Superior temporal gyrus (tissue), 1 donor: Measurements from ENCODE around the gene TIMM22.
"Not testable (repeated sequence)": the region's sequence is repeated elsewhere in the genome, so short reads cannot be mapped to it uniquely, and the experiment has no call there.

Source experiments
- DNase-seq: peaks from one replicate; pipeline ENCODE4 v3.0.0-alpha.2; 2016; ENCODE audit errors: extremely low spot score

TIMM22 gene

DNA sequence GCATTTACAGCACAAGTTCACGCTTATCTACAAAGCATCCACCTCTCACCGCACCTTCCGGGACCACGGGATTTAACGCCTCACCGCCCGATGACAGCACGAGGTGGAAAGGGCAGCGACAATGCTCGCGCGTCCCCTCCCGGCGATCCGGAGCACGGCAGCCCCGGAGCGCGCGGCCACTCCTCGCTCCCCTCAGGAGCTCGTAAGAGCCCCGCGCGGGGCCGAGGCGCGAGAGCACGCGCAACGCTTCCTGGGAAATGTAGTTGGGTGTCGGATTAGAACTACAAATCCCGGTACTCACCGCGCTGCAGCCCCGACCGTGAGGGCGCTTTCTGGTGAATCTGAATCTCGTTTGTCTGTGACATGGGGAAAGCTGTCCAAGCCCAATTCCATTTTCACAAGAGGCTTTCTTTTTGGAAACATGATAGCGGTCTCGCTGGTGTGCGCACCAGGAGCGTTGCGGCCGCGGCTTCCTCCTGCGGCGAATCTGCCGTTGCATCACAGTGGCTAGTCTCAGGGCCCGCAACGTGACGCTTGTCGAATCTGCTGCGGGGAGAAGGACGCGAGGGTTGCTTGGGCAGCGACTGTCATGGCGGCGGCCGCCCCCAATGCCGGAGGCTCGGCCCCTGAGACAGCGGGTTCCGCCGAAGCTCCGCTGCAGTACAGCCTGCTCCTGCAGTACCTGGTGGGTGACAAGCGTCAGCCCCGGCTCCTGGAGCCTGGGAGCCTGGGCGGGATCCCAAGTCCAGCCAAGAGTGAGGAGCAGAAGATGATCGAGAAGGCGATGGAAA is at the start of gene TIMM22:
Gene TIMM22 (plus strand): TSS at position 576 of the 791 bp plus-strand sequence. CDS start 14 bp downstream, at position 590.
- peak; percentile 97 for DNase-seq

DNA sequence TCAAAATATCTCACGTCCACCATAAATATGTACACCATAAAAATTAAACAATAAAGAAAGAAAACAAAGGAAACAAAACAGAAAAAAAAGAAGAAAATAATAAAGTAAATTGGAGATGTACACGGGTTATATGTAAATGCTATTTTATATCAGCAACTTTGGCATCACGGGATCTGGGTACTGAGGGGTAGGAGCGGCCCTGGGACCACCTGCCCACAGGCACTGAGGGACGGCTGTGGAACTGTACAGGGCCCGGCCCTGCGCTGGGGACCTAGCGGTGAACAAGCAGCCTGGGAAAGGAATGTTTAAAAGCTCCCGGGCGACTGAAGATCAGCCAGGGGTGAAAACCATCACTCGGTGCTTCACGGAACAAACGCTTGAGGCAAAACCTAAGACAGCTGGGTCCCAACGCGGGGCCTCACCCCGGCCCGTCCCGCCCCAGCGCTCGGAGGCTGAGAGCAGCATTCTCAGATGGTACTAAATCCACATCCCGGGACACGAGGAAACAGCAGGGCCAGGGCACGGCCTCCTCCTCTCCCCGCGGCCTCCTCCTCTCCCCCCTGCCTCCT is 48.6 kb upstream of the TIMM22 start:
- DNase-seq = no peak

DNA sequence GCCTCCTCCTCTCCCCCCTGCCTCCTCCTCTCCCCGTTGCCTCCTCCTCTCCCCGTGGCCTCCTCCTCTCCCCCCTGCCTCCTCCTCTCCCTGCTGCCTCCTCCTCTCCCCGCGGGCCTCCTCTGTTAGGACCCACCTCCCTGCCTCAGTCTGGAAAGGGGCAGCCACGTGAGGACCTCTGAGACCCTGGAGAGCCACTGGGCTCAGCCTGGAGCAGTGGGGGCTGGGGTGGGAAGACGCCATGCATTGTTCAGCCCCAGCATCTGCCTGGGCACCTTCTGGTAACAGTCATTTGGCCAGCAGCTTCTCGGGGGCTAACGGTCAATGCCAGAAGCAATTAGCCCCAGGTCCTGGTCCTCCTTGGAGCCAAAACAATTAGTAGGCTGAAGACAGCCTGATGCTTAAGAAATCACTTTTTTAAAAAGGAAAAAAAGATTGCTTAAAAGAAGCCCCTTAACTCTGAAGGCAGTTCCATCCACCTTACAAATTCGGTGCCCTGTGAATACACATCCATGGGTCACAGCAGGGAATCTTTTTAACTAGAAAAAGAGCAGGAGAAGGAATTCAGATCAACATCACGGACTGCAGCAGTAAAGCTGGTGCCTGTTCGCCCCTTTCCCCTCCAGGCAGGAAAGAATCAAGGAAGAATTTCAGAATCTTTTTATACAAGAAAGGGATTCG is 47.2 kb upstream of the TIMM22 start:
- DNase-seq = no peak

DNA sequence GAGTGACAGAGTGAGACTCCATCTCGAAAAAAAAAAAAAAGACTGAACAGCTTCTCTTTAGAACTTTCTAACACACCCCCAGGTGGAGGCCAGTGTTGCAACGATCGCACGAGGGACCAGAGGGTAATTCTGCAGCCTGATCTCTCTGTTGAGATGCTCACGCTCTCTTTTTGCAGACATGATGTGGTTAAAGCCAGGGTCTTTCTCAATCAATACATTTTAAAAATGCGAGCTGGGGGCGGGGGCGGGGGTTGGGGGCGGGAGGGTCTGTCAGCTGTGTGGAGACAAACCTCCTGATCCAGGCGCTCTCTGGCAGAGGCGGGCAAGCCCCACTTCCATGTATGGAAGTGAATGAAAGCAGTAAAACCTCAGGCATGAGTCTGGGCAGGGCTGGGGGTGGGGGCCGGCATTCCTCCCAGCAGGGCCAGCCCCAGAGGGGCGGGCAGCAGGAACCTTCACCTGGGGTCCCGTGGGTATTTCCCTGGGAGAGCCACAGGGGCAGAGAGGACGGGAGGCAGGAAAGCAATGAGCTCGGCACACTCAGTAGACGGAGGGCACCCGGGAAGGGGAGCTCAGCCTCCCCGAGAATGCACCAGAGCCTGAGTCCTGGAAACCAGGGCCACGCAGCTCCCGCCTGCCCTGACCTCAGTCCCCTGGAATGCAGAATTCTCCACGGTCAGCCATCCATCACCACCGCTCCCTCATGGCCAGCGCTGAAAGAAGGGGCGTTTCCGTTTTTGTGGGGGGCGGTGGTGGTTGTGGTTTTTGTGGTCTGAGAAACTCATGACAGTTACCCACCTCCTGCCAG is 45.4 kb upstream of the TIMM22 start:
- DNase-seq = no peak

DNA sequence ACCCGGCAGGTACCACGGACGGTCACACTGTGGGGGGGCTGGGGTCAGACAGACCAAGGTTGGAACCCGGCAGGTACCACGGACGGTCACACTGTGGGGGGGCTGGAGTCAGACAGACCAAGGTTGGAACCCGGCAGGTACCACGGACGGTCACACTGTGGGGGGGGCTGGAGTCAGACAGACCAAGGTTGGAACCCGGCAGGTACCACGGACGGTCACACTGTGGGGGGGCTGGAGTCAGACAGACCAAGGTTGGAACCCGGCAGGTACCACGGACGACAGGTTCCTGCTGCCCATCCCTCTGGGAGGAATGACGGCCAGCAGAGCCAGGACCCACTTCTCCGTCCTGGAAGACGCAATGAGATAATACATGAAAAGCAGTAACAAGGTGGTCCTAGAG is 44.3 kb upstream of the TIMM22 start:
- DNase-seq = not testable (repeated sequence)

DNA sequence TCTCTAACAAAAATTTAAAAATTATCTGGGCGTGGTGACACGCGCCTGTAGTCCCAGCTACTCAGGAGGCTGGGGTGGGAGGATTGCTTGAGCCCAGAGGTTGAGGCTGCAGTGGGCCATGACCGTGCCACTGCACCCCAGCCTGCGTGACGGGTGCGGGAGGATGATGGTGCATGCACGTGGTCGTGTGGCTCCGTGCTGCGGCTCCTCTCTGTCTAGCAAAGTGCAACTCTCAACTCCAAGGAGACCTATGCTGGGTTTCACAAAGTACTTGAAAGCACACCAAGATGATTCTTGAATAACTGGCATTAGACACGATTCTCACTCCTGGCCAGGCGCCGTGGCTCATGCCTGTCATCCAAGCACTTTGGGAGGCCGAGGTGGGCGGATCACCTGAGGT is 43.2 kb upstream of the TIMM22 start:
- no peak for DNase-seq

DNA sequence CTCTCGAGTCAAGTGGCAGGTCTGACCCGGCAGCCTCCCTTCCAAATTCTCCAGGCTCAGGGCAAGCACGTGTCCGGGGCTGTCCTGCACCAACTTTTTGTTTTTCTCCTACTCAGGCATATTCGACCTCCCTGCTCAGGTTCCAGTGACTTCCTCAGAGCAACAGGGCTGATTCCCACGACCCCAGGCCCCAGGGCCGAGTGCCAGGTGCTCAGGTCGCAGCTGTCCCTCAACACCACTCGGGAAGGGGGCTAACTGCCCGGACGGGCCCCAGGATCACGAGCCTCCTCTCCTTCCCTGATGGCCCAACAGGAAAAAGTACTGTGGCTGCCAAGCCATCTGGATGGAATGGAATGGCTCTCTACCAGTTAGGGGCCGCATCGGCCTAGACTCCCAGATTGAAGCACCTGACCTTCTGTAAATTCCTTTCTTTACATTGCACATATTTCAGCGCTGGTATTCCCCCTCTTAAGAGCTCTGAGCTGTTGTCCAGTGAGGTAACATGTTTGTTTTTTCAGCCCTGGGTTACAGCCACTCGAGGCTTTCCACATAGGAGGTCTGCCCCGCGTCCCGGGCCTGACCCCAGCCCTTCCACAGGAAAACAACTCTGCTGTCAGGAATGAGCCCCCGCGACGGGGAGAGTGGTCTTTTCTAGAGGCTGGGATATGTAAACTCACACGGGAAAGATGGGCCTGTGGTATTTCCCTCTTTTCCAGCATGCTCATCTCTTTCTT is 42.3 kb upstream of the TIMM22 start:
- DNase-seq = no peak

DNA sequence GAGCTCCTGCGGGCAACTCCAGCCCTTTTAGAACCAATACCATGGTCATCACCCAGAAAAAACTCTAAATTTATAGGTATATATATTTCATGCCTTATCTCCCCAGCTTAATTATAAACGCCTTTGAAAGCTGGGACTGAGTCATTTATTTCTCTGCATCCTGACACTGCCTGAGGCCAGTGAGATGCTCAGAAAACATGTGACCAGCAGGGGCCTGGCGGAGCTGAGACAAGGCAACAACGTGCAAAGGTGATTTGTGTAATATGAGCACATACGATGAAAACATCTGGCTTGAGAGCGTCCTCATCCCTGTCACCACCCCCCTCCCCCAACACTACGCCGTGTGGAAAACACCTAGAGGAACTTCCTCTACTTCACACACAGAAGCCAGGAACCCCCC is 40.0 kb upstream of the TIMM22 start:
- no peak for DNase-seq

DNA sequence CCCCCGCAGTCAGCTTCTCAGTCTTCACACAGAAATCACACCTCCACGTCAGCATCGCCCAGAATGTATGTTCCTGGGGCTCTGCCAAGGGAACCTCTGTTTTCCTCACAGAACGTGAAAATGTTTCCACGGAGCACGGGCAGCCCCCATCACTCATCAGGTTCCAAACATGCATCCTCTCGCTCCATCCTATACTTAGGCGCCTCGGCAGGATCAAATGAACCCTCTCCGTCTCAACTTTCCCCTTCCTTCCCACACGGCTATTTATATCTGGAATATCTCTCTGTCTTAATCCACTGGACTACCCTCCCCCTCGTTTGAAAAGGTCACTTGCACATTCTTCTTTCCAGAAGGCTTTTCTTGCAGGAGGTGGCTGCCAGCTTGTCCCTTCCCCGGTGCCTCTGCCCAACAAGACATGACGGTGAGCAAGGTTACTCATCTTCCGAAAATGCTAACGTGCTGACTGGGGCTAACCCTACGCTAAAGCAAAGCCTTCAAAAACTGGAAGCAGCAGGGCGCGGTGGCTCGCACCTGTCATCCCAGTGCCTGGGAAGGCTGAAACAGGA is 39.0 kb upstream of the TIMM22 start:
- DNase-seq = no peak

DNA sequence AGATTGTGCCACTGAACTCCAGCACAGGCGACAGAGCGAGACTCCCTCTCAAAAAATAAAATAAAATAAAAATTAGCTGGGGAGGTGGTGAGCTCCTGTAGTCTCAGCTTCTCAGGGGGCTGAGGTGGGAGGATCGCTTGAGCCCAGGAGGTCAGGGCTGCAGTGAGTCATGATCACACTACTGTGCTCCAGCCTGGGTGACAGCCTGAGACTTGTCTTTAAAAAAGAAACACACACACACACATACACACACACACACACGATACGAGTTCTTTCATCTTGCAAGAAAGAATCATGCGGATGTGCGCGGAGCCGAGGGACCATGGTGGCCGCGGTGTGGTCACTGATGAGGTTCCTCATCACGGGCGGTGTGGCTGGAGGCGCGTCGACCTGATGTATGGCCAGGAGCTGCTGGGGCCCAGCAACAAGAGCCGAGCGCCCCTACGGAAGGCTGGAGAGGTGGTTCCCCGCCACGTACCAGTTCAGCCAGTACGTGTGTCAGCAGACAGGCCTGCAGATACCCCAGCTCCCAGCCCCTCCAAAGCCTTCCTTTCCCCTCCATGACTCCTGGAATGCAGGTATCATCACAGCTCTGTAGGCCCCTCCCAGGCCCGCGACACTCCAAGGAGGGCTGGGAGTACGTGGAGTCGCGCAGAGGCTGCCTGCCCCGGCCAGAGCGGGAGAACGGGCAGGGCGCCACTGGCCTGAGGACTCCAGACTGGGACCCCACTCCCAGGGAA is 38.0 kb upstream of the TIMM22 start:
- no peak for DNase-seq

DNA sequence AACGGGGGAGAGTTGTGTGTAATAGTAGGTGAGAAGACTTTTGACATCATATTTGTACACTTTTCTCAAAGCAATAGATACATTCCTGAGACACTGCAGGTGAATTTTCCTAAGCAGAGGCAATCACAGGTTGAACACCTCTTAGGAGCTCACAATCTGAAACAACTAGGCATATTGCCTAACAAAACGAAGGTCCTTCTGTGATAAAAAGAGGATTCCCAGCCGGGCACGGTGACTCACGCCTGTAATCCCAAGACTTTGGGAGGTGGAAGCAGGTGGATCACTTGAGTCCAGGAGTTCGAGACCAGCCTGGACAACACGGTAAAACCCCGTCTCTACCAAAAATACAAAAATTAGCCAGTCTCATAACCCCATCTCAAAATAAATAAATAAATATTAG is 34.8 kb upstream of the TIMM22 start:
- DNase-seq = no peak

DNA sequence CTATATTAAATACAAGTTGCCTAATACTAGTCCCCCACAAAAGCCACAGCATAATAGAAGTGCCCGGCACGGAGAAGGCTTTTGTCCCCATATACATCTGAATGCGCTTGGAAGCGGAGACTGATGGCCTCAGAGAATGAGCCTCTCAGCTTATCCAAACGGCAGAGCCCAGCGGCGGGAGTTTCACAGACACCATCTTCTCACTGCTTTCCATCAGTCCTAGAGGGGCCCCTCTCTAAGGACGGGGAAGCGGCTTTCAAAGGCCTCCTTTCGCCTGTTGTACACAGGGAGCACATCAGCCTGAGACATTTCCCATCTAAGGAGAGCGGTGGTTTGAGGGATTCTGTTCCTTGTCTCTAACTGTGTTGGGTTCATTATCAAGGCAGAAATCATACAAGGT is 34.3 kb upstream of the TIMM22 start:
- no peak for DNase-seq

DNA sequence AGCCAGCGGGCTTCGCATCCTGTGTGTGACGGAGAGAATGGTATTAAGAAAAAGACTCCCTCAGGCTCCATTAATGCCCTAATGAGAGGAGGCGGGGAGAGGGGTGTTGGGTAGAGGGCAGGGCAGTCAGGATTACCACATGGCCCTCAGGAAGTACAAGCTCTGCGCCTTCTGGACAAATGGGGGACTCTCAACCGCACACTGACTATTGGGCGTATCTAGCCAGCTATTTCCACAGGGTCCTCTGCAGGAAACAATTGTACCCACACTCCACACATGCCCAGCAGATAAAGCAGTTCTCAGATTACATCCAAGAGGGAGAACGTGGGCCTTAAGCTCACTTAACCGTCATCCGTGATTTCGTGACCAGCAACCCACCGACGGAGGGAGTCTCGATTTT is 32.1 kb upstream of the TIMM22 start:
- DNase-seq = no peak

DNA sequence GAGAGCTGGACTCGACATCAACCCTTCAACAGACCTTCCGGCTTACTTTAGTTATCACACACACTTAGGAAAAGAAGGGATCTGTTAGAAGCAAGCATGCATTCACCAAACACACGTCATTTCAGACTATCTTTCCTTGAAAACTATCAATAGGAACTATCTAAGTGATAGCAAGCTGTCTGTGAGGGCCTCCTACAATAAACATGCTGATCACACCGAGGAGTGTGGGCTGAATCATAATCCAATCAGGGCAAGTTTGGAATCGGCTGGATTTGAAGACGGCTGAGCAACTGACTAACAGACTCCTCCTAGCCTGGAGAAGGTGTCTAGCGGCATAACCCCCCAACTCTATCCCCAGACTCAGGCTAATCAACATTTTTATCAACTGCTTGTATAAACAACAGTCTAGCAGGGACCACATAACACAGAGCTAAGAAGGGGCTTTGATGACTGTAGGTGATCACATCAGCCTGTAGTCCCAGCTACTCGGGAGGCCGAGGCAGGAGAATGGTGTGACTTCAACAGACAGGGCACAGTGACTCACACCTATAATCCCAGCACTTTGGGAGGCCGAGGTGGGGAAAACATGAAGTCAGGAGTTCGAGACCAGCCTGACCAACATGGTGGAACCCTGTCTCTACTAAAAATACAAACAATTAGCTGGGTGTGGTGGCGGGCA is 31.5 kb upstream of the TIMM22 start:
- DNase-seq = no peak

DNA sequence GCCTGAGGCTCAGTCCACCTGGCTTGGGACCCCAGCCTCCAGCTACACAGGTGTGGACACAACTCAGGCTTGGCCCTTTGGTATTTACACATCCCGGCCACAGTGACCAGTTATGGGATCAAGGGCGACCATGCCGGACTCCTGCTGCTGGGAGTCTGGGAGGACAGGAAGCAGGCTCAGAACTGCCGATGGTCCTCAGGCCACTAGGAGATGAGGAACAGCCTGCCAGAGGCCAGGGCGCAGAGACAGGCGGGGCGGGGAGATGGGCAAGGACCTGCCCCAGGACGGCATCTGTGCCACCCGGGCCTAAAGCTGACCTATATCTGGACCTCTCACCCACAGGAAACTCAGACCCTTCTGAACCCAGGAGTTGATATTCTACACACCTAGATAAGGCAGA is 29.8 kb upstream of the TIMM22 start:
- no peak for DNase-seq

DNA sequence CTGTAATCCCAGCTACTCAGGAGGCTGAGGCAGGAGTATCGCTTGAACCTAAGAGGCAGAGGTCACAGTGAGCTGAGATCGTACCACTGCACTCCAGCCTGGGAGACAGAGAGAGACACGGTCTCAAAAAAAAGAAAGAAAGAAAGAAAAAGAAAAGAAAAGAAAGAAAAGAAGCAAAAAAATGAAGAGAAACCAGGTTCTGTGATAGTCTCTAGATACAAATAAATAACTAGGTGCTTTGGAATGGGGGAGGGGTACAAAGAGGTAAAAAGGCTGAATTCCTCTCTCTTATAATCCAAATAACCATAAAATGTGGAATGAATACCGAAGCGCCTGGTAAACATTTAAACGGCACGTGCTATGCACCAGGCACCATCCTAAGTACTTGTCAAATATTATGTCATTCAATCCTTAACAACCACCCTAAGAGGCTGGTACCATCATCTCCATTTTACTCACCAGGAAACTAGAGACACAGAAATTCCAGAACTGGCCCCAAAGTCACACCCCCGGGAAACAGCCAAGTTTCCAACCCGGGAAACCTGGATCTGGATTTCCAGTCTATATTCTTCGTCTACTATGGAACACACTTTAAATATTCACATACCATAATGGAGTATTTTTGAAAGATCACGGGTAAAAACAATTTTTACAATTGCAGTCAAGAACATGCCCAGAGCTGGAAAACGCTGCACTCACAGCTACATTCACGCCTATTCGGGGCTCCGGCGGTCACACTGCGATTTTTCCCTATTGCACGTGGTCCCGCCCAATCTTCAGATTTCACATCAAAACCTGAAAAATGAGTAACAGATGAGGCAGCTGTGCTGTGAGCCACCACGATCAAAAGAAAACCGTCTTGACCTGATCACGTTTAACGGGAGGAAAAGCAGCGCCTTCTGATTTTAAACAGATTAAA is 27.9 kb upstream of the TIMM22 start:
- DNase-seq = no peak

DNA sequence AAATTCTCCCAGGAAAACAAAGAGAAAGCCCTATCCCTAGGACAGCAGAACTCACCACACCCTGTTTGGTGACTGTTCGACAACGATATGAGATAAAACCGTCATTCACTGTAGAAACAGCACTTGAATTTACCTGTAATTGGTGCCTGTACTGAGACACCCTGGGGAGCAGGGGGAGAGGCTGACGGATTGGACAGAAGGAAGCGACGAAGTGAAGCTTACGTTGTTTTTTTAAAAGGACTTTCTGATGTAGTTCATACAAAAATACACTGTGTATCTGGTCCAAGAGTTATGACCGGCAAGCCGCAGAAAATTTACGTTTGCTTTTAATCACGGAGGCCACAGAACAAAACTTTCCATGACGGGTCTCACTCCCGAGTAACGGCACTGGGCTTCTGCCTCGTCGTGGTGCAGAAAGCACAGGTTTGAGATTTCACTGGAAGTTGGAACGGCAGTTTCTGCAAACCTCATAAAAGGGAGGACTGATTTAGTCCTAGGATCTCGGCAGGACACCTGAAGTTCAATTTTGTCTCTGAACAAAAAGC is 27.0 kb upstream of the TIMM22 start:
- no peak for DNase-seq

DNA sequence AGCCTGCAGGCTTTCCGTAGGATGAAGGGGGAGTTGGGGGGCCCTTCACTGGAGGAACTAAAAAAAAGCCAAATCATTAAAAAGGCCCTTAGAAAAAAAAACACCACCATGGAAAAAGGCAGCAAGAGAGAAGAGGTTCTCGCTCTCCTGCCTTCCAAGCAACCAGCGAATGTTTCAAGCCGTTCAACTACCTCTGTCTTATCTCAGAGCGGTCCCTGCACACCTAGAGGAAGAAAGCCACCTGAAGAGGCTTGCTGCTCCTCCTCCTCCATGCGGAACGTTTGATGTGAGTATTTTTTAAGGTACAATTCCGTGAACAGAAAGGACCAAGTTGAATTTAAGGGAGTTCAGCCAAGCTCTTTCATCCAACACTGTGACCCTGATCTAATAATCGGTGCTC is 26.6 kb upstream of the TIMM22 start:
- DNase-seq = no peak

DNA sequence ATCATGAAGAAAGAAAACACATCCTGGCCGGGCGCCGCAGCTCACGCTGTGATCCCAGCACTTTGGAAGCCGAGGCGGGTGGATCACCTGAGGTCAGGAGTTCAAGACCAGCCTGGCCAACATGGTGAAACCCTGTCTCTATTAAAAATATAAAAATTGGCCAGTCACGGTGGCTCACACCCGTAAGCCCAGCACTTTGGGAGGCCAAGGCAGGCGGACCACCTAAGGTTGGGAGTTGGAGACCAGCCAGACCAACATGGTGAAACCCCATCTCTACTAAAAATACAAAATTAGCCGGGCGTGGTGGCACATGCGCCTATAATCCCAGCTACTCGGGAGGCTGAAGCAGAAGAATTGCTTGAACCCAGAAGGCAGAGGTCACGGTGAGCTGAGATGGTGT is 25.1 kb upstream of the TIMM22 start:
- not testable (repeated sequence) for DNase-seq
